ENCODE data around the gene ANGEL1.

GRCh38 chr14:76767681-76768656, 44.7 kb downstream of the ANGEL1 start:
- peak in 3 of 6 experiments; percentile 32 to 59 (median 44) for TF ChIP-seq CTCF (IDR thresholded peaks at IDR 0.05)
- TF ChIP-seq POLR2AphosphoS5 (IDR thresholded peaks at IDR 0.05) = peak; percentile 67 to 77
- TF ChIP-seq POLR2A (IDR thresholded peaks at IDR 0.05) = peak in 2 of 4 donors; percentile 19 to 55
- TF ChIP-seq EP300 (IDR thresholded peaks at IDR 0.05) = peak in 1 of 4 donors; percentile 41

All from upper lobe of left lung (tissue), 4 donors.